T-helper 2 cell (primary cell): ENCODE data around the gene CORO7.

Source experiments
- DNase-seq, 5 experiments: peaks; one replicate each; pipeline versions ENCODE4 v3.0.0 to v3.0.0-alpha.2; 2012 to 2022

The CORO7 gene

DNA sequence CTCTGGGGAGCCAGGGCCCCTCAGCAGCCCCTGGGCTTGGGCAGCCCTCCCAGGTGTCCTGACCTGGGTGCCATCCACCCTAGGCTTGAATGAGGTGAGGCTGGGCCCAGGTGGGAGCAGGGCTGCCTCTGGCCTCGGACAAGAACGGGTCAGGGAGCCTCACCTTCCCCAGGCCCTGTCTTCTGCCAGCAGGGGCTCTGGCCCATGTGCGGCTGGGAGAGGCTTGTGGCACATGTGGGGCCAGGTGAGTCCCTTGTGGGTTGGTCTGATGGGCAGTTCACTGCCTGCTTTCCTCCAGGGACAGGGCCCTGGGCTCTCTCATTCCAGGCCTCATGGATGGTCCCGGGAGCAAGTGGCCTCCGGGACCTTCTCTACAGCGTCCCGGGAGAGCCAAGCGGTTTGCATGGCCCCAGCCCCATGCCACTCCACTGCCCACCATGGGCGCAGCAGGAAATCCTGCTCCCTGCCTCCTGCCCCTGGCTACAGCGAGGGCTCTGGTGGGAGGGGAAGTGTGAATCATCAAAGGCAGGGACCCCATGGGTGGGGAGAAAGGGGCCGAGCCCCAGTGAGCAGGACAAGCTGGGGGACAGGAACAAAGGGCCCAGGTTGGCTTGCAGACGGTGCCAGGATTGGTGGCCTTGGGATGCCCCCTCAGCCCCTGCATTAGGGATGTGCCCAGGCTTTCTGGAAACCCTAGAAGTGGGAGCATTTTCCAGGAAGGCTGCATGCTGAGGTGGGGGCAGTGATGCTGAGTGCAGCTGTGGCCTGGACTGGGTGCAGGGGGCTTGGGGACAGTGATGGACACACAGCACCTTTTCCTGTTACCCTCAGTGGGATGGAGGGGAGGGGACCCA, 32.6 kb downstream of the CORO7 start:
- no peak for DNase-seq

DNA sequence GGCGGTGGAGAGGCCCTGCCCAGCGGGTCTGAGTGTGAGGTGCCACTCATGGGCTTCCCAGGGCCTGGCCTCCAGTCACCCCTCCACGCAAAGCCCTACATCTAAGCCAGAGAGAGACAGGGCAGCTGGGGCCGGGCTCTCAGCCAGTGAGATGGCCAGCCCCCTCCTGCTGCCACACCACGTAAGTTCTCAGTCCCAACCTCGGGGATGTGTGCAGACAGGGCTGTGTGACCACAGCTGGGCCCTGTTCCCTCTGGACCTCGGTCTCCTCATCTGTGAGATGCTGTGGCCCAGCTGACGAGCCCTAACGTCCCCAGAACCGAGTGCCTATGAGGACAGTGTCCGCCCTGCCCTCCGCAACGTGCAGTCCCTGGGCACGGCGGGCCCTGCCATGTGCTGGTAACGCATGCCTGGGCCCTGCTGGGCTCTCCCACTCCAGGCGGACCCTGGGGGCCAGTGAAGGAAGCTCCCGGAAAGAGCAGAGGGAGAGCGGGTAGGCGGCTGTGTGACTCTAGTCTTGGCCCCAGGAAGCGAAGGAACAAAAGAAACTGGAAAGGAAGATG, 33.5 kb downstream of the CORO7 start:
- DNase-seq = no peak

DNA sequence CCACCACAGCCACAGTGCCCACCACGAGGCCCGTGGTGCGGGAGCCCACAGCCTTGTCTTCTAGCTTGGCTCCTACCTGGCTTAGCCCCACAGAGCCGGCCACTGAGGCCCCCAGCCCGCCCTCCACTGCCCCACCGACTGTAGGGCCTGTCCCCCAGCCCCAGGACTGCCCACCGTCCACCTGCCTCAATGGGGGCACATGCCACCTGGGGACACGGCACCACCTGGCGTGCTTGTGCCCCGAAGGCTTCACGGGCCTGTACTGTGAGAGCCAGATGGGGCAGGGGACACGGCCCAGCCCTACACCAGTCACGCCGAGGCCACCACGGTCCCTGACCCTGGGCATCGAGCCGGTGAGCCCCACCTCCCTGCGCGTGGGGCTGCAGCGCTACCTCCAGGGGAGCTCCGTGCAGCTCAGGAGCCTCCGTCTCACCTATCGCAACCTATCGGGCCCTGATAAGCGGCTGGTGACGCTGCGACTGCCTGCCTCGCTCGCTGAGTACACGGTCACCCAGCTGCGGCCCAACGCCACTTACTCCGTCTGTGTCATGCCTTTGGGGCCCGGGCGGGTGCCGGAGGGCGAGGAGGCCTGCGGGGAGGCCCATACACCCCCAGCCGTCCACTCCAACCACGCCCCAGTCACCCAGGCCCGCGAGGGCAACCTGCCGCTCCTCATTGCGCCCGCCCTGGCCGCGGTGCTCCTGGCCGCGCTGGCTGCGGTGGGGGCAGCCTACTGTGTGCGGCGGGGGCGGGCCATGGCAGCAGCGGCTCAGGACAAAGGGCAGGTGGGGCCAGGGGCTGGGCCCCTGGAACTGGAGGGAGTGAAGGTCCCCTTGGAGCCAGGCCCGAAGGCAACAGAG, 34.2 kb downstream of the CORO7 start:
- DNase-seq = no peak

DNA sequence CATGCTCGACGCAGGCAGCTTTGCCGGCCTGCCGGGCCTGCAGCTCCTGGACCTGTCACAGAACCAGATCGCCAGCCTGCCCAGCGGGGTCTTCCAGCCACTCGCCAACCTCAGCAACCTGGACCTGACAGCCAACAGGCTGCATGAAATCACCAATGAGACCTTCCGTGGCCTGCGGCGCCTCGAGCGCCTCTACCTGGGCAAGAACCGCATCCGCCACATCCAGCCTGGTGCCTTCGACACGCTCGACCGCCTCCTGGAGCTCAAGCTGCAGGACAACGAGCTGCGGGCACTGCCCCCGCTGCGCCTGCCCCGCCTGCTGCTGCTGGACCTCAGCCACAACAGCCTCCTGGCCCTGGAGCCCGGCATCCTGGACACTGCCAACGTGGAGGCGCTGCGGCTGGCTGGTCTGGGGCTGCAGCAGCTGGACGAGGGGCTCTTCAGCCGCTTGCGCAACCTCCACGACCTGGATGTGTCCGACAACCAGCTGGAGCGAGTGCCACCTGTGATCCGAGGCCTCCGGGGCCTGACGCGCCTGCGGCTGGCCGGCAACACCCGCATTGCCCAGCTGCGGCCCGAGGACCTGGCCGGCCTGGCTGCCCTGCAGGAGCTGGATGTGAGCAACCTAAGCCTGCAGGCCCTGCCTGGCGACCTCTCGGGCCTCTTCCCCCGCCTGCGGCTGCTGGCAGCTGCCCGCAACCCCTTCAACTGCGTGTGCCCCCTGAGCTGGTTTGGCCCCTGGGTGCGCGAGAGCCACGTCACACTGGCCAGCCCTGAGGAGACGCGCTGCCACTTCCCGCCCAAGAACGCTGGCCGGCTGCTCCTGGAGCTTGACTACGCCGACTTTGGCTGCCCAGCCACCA, 35.1 kb downstream of the CORO7 start:
- DNase-seq = no peak

DNA sequence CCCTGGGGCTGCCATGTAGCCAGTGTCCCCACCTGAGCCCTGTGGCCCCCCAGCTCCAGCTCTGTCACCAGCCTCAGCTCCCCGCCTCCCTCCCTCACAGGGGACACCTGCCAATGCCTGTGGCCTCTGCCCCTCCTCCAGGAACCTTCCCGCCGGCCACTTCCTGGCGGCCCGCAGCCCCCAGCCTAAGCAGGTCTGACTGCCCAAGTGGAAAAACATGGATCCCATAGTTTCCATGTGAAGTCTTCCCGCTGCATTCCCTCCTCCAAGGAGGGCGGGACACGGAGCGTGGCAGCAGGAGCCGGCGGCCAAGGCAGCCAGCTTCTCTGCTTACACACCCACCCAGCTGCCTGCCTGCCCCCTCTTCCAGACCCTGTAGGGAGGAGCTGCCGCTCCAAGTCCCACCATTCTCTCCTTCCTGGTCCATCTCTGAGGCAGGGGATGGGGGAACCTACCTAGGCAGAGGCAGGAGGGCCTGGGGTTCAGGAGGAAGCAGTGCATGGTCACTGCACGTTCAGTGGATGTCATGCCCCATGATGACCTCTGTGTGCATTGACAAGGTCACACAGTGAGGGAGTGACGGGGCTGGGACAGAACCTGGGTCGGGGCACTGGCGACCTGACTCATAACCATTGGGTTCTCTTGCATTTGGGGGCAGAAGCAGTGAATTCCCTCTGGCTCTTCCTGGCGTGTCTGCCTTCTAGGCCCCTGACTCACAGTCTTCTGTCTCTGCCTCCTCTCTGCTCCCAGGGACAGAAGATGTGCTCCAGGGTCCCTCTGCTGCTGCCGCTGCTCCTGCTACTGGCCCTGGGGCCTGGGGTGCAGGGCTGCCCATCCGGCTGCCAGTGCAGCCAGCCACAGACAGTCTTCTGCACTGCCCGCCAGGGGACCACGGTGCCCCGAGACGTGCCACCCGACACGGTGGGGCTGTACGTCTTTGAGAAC, 36.0 kb downstream of the CORO7 start:
- no peak for DNase-seq

DNA sequence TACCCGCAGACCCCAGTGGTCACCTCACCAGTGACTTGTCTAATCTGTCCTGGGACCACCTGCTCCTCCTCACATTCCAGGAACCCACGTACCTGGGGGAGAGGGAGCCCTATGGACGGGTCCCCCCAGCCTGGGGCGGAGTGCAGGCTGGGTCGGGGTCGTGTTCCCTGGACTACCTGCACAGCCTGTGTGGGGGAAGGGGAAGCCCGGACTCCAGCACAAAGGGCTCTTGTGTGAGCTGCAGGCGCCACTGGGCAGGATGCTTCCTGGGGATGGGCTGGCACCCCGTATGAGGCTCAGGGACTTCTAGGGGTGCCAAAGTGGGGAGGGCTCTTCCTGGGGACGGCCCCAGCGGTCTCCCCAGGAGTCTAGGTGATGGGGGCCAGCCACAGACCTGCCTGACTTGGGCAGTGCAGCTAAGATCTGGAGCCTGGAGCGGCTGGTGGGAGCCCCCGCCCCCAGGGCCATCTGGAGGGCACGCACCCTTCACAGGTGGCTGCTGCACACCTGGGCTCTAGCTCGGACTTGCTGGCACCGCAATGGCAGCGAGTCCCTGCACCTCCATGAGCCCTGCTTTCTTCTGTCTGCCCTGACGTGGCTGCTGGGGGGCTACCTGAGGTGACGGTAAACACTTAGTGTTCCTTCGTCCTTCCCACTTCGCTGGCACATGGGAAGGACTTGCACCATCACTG, 37.3 kb downstream of the CORO7 start:
- DNase-seq = no peak

DNA sequence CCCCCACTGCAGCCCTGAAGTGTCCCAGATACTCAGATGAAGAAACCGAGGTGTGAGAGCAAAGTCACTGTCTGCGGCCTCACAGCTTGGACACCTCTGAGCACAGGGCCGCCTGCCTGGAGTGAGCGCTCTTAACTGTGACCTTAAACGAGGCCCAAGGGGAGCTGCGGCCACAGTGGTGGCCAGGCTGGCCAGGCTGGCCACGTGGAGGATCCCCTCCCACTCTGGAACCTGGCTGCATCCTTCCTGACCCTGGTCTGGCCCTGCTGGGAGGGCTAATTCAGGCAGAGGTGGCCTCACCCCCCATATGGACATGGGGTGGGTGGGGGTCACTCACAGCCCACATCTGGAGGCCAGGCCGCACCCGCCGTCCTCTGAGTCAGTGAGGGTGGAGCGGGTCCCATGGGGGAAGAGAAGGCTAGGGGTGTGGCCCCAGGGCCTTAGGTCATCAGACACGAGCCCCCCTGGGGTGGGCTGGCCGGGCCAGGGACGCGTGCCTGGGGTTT, 38.2 kb downstream of the CORO7 start:
- no peak for DNase-seq

DNA sequence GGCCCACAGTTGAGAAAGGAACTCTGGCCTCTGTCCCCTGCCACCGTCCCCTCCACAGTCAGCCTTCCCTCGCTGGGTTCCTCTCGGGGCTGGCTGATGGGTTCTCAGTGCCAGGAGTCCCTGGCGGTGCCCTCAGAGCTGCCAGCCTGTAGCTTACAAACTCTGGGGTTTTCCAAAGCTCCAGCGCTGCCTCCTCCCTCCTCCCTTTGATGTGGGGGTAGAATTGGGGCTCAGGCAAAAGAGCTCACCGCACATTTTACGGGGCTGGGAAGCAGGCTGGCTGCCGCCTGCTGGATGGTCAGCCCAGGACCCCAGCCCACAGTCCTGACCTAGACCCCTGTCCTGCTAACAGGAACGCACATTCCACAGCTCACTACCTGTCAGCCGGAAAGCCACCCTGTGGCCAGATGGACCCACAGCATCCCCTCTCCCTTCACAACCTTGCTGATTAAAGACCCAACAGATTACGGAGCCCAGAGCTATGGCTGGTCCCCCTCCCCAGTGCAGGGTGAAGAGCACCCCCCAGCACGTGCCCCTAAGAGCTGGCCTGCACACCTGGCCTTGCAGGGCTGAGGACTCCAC, 38.7 kb downstream of the CORO7 start:
- DNase-seq = no peak

DNA sequence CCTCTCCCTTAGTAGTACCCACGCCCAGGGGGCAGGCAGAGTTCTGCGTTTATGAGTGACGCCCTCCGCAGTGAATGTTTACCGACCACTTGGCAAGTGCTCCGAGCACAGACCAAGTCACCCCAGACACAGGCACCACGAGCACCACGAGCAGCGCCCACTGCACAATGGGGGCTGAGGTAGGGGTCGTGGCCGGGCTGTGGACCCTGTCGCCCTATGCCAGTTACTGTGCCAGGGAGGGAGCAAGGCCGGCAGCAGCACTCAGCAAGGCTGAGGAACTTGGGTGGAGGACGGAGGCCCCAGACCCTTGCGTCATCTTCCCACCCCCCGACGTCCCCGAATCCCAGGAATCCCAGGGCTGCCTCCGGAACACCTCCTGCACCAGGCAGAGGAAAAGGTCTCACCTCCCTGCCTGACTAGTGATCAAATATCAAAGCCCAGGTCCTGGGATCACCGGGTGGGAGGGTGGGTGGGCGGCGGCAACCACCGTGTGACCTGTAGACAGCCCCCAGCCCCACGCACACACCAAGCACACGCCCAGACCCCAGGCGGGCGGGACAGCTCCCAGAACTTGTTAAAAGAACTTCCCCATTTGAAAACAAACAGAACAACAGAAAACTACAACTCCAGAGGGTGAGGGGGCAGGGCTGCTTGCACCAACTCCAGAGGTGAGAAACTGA, 39.4 kb downstream of the CORO7 start:
- DNase-seq = no peak

DNA sequence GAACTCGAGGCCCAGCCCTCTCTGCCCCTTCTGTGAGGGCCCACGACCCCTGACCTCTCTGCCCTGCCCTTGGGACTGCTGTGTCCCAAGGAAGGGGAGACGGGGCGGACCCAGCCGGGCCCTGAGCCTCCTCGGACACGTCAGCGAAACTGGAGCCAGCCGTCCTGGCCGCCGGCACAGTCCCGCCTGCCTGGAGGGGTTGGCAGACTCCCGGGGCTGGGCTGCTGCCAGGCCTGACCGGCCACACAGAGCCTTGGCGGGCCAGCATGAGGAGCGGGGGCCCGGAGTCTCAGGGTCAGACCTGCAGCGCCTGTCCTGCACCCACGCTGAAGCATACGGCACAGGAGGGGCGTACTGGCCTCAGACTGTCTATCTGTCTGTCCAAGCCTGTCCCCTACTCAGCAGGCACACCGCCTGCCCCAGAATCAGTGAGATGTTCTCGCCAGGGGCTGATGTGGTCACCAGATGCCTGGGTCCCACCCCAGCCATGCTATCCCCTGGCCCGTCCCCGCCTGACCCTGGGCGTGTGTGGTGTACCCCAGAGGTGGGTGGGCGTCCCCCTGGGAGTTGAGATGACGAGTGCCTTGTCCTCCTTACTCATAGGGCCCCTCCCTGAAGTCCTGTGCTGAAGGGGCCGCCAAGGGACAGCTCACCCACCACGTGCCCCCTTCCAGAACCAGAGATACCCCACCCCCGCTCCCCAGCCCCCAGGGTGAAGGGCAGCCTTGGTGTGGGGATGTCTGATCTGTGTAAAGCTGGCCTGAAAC, 40.1 kb downstream of the CORO7 start:
- no peak for DNase-seq

DNA sequence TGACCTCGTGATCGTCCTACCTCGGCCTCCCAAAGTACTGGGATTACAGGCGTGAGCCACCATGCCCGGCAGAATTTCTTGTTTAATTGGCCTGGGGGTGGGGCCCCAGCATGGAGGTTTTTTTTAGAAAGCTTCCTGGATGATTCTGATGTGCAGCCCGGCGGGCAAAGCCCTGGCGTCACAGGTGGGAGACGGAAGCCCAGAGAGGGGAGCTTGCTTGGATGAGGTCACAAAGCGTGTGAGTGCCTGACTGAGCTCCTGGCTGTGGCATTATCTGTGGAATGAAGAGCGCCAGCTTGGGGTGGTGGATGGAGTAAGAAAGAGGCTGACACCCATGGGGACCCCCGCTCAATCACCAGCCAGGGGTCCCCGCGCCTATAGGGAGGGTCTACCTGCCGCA, 40.7 kb downstream of the CORO7 start:
- DNase-seq = no peak

DNA sequence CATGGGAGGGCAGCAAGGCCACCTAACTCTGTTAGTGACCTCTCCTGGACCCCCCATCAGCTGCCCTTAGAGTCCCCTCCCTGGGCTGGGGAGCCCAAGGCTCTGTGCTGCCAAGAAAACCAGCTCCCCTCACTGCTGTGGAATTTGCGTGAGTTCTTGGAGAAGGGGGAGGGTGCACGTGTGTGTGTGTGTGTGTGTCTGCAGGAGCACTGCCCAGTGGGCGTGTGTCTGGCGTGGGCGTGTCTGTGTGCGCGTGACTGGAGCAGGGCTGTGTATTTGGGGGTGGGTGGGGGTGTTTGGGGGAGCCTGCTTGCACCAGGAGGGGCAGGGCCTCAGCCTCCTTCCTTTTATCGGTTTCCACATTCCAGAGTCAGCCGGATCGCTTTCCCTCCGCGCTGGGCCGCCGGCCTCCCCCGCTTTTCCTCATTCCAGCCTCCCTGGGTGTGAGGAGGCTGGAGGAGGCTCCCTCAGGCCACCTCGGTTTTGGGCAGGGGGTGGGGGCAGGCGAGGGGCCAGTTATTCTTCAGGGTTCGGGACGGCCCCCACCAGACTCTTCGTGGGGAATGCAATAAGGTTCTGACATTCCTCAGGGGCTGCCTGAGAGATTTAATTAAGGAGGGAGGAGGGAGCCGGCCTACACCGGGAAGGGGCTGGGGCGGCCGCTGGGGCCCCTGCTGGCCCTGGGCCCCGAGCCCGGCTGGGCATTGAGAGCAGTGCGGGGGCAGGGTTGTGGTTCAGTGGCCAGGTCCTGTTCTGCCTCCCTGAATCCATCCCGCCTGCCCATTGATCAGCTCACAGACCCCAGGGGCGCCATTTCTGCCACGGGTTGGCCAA, 42.3 kb downstream of the CORO7 start:
- DNase-seq = peak in 1 of 5 experiments; percentile 23

DNA sequence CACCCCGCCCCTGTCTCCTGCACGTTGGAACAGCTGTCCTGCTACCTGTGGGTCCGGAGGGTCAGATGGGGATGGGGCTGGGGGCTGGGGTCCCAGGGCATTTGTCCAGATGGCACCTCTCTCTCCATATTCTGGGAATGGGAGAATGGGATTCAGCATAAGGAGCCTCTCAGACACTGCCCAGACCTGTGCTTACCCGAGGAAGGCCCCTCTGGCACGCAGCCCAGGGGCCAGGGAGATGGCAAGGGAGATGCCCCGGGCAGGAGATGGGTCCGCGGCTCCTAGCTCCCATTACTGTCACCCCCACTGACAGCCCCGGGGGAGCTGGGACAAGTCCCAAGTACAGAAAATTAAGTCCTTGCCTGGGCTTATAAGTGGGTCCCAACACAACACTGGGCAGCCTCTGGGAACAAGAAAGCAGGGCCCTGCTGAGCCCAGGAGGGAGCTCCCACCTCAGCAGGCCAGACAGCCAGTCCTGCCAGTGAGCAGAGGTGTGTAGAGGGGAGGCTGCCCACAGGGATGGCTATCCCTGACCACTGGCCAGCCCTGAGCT, 43.0 kb downstream of the CORO7 start:
- no peak for DNase-seq

DNA sequence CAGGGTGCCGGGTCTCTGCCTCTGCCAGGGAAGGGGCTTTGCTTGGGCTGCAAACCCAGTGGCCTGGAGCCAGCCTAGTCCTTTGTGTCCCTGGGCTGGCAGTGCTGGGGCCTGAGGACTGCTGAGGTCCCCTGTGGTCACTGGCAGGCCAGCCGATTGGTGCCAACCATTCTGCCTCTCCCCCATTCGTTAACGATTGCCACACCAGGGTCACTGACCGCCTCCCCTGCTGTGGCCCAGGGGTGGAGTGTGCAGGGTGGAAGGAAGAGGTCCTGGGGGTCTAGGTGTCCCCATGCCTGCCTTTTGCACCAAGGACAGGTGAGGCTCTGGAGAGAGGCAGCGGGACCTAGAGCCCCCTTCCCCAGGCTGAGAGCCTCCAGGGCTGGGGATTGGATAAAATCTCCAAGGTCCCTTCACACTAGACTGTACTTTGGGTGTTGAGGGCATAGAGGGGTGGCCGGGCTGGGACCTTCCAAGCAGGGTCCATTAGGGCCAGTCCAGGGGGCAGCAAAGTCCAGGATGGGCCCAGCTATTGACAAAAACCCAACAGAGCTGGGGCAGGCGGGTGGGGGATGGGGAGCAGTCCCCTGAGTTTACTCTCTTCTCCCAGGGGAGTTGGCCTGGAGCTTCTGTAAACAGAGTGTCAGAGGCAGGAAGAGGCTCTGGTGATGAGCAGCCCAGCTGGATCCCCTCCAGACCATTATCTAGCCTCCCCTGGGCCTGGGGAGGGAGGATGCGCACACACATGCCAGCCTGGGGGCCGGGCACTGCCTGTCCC, 43.6 kb downstream of the CORO7 start:
- DNase-seq = no peak

DNA sequence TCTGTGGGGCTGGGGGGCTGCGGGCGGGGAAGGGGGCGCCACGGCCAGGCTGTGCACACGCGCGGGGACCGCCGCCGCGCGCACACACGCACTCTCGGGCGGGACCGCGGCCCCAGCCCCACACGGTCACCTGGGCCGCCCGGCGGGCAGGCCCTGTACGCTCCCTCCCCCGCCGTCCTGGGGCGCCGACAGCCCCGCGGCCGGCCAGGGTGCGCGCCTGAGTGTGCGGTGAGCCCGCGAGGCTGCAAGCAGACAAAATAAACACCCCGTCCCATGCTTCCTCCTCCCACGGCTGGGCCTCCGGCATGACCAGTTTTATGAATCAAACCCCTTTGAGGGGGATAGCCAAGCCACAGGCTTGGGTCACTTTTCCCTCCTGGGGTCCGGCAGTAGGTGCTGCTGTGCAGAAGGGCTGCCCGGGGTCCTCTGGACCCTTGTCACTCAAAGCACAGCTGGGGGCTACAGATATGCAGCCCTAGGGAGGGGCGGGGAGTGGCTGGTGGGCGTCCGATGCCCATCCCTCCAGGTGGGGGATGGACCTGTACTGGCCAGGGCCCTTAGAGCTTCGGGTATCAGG, 44.3 kb downstream of the CORO7 start:
- peak in 1 of 5 experiments; percentile 46 for DNase-seq

DNA sequence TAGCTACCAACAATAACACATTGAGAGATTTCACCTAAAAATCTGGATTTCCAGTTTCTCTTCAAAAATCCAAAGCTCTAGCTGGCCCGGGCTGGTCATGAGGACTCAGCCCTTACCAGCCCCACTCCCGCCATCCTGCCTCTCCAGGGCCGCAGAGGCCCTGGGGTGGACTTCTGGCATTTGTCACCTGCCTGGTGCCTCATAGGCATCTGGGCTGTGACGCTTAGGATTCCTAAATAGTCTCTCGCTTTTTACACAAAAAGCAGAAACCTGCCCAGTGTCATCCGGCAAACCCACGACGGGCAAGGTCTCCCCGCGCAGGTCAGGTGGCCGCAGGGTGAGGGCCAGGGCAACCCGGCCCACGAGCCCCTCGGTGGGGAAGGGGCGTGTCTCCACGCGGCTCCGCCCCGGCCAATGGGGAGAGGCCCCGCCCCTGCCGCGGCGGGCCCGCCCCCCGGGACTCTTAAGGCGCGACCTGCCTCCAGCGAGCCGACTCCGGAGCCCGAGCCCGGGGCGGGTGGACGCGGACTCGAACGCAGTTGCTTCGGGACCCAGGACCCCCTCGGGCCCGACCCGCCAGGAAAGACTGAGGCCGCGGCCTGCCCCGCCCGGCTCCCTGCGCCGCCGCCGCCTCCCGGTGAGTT, 44.9 kb downstream of the CORO7 start, which contains the start of gene VASN:
VASN (plus strand) TSS at position 492 of the 644 bp plus-strand sequence. CDS start 9,030 bp downstream, outside the sequence.
- peak; percentile 55 to 71 (median 64) for DNase-seq
